ENCODE data around the gene MAP7. TPM values are rescaled to one million over a fixed set of nuclear protein-coding genes. Genes with fewer than 3 reads are reported as not detected.

MAP7 gene
- total RNA-seq, 1 experiment from 2014 or later: 60.7 TPM

- DNase-seq (ENCODE audit: extremely low read depth, low read depth): no peak
These were observed 199.3 kb downstream of the MAP7 start for GRCh38 chr6:136350914-136351313.

DNA sequence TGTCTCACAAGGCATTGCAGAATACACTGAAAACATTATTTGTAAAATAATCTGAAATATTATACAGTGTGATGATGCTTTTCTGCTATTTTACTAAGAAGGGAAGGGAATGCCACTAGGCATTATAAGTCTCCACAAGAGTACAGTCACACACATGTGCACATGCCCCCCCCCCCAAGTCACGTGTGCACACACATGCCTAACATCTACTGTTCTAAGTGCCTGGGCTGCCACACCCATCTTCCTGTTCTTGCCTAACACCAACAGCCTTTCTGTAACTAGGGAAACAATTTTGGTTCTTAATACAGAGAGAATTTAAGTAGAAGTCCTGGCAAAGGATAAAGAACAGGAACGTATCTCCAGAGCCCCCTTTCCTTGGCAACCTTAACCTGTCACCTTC lies 202.4 kb downstream of the MAP7 start:
- DNase-seq (ENCODE audit: extremely low read depth, low read depth): no peak

DNA sequence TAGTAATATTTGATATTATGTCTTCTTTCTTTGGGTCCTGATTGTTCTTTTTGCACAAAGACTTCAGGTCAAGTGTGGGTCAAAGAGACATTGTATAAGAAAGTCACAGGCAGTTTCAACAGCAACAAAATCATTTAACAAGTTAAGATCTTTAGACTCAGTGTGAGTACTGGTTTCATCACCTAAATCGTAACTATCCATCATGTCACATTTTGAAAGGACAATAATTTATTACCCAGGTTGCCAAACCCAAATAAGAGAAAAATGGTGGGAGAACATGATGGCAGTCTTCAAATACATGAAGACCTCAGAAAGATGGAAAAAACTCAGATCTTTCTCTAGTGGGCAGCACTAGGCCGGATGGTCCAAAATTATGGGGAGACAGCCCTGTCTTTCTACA lies 205.1 kb downstream of the MAP7 start:
- no peak for DNase-seq (ENCODE audit: extremely low read depth, low read depth)

GRCh38 chr6:136344420-136344819 lies 205.8 kb downstream of the MAP7 start:
- no peak for DNase-seq (ENCODE audit: extremely low read depth, low read depth)

DNA sequence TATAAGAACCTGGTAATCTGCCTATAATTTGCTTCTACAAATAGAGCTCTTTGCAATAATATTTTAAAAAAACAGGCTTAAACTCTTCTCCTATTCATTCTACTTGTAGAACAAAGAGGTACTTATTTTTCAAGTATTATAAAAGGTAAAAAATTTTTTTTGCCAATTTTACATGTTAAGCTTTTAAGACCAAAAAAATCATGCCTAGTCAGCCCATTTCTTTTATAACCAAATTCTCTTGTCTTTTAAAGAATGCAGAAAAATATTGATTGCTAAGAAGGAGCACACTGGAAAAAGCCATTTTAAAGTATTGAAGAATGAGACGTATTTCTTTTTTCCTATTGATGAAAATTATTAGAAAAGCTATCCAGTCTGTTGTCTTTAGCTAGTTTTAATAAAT lies 206.5 kb downstream of the MAP7 start:
- no peak for DNase-seq (ENCODE audit: extremely low read depth, low read depth)

DNA sequence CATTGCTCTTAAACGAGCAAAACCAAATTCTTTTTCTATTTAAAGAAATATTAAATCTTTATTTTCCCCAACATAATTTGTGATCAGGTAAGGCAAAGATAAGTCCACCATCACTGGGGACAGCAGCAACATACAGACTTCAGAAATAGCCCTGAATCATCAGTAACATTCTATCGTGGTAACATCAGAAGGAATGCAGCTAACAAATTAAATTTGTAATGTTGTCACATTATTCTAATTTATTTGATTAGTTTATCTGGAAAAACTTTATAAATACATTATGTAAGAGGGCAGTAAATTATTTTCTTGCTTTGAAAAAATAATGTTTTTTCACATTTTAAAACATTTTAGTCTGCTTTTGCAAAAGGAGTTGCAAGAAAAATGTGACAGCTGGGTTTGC lies 206.9 kb downstream of the MAP7 start:
- no peak for DNase-seq (ENCODE audit: extremely low read depth, low read depth)

GRCh38 chr6:136341967-136342366 lies 208.3 kb downstream of the MAP7 start:
- DNase-seq (ENCODE audit: extremely low read depth, low read depth): no peak

- no peak for DNase-seq (ENCODE audit: extremely low read depth, low read depth)
These were observed 208.9 kb downstream of the MAP7 start for GRCh38 chr6:136341367-136341766.

GRCh38 chr6:136338486-136338885 lies 211.7 kb downstream of the MAP7 start:
- no peak for DNase-seq (ENCODE audit: extremely low read depth, low read depth)

DNA sequence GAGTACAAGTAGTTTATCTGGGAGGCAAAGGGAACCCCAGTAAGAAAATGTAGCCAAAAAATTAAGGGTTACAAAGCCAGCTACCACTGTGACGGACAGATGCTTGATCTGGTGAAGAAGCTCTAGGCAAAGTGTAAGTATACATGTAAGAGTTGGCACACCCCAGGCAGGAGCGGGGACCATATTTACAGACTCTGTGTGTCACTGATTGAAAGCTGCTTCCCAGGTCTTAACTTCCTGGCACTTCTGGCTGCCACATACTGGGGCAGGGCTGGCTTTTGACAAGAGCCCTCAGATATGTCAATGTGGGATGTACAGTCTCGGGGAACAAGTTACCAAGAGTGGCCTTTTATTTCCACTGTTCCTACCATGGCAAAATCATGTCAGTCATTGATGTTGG lies 212.6 kb downstream of the MAP7 start:
- no peak for DNase-seq (ENCODE audit: extremely low read depth, low read depth)

DNA sequence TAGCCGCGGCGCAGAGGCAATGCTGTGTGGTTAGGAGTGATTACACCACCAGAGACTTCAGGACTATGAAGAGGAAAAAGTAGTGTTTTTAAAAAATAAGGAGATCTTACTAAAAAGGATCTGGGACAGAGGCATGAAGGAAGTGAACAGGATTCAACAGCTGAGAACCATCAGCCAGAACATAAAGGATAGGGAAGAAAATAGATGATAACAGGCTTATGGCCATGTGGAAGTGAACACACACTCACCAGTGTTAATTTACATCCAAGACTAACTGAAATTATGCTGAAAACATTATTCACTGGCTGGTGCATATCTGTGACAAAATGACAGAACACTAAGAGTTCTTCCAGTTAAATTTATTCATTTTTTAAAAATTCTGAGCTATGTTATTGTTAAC lies 213.1 kb downstream of the MAP7 start:
- DNase-seq (ENCODE audit: extremely low read depth, low read depth): no peak

DNA sequence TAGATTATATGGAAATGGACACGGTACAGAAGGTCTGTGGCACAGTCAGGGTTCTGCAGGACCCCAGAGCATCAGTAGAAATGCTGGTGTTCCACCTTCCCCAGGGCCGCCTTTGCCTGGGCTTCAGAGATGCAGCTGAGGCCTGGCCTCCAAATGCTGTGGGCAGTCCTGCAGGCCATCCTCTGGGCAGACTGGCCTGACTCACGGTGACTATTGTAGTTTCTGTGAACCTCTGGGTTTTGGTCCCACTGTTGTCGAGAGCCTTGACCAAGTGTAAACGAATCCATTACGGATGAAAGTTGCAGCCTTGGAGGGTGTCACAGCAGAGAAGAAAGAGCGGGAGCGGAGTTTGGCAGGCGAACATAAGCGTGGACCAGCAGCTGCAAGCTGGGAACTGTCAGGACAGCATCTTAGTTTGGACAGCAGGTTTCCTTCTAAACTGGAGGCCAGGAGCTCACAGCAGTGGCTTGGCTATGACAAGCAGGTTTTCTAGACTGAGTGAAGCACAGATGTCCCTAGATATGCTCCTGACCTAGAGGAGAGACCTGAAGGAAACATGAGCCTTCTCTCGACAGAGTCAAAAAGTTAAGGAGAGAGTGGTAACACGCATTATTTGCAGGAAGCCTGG lies 214.4 kb downstream of the MAP7 start:
- no peak for DNase-seq (ENCODE audit: extremely low read depth, low read depth)

- no peak for DNase-seq (ENCODE audit: extremely low read depth, low read depth)
These were observed 215.4 kb downstream of the MAP7 start for GRCh38 chr6:136334853-136335252.

- DNase-seq (ENCODE audit: extremely low read depth, low read depth): no peak
These were observed 215.8 kb downstream of the MAP7 start for GRCh38 chr6:136334465-136334846.

GRCh38 chr6:136333824-136334464 lies 216.3 kb downstream of the MAP7 start:
- no peak for DNase-seq (ENCODE audit: extremely low read depth, low read depth)

- no peak for DNase-seq (ENCODE audit: extremely low read depth, low read depth)
These were observed 218.8 kb downstream of the MAP7 start for GRCh38 chr6:136331461-136331860.

DNA sequence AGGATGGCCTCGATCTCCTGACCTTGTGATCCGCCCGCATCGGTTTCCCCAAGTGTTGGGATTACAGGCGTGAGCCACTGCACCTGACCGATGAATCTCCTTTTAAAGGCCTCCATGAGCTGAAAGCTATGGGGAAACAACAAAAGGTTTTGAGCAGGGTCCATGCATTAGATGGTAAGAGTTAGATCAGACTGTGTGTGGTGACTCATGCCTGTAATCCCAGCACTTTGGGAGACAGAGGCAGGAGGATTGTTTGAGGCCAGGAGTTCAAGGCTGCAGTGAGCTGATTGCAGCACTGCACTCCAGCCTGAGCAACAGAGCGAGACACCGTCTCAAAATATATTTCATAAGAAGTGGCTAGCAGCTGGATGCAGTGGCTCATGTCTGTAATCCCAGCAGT lies 219.6 kb downstream of the MAP7 start:
- DNase-seq (ENCODE audit: extremely low read depth, low read depth): no peak

DNA sequence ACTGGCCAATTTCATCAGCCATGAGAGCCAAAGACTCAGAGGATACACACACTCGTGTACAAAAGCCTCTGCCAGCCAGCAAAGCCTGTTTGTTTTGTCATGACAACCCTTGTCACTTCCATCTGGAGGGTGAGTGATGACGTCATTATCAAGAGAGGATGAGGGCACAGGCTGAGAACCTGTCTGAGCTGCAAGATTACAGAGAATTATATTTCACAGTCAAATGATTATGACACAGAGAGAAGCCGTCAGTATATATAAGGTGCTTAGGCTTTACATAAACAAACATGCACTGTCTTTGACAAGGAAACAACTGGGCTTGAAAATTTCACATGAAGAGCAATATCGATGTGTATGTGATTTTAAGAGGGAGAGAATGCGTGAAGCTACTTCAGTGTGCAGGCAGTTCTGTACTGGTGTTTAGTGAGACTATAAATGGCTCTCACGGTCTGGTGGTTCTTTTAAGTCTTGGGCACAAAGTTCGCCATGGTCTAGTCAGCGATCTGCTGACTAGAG lies 224.1 kb downstream of the MAP7 start:
- DNase-seq (ENCODE audit: extremely low read depth, low read depth): no peak

DNA sequence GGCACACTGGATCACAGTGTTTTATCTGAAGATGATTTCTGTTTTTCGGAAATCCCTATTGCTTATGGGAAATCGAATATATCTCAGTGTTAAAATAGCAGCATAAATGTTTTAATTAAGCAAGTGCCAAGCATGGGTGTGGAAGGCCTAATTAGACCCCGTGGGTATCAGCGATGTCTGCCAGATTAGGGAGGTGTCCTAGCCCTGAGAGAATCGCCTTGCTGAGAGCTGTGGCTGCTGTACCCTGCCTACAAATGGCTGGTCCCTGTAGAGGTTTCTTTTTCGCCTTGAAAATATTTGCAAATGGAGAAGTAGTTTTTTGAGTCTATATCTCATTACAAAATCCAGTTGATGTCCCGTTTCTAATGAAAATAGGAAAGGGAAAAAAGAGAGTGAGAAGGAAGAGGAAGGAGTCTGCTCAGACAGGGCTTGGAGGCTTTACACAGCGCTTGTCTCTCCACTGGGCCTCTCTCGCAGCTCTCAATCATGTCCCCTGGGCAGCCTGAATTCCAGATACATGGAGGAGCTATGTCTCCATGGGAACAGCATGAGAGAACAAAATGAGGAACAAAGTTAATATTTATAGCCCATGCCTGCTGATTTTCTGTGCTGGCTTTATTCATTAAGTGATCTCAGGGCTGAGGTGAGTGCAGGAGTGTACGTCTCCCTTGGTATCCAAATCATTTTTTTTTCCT lies 225.4 kb downstream of the MAP7 start:
- DNase-seq (ENCODE audit: extremely low read depth, low read depth): no peak

GRCh38 chr6:136323431-136324112 lies 226.7 kb downstream of the MAP7 start:
- DNase-seq (ENCODE audit: extremely low read depth, low read depth): no peak

DNA sequence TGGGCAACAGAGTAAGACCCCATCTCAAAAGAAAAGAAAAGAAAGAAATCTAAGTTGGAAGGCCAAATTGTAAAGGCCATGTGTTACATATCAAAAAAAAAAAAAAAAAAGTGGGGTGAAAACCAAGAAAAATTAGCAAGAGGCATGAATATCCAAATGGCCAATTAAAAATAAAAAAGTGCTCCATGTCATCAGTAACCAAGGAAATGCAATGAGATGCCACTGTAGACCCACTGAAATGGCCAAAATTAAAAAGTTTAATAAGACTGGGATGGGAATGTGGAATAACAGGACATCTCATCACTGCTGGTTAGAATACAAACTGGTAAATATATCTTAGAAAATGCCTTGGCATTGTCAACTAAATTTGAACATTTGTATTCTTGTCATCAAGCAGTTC lies 230.5 kb downstream of the MAP7 start:
- no peak for DNase-seq (ENCODE audit: extremely low read depth, low read depth)
